Ishikawa (cell line): ENCODE measurements around the gene CYP11A1.
A peak's percentile ranks its signal among the peaks of the same experiment; 100 is the strongest.

ENCODE experiments used
- CEBPB ChIP-seq: IDR thresholded peaks from 2 replicates; pipeline ENCODE4 v1.6.1; 2012
- CREB1 ChIP-seq: IDR thresholded peaks from 2 replicates; pipeline ENCODE4 v1.6.1; 2012; ENCODE audit warnings: low read depth
- EGR1 ChIP-seq: IDR thresholded peaks from 2 replicates; pipeline ENCODE4 v1.6.1; 2012
- EP300 ChIP-seq: IDR thresholded peaks from 2 replicates; pipeline ENCODE4 v1.6.1; 2012; ENCODE audit warnings: borderline replicate concordance
- FOXM1 ChIP-seq: IDR thresholded peaks from 2 replicates; pipeline ENCODE4 v1.6.1; 2012; ENCODE audit warnings: low read depth, borderline replicate concordance
- NFIC ChIP-seq: IDR thresholded peaks from 2 replicates; pipeline ENCODE4 v1.6.1; 2012
- RAD21 ChIP-seq: IDR thresholded peaks from 2 replicates; pipeline ENCODE4 v1.6.1; 2012; ENCODE audit warnings: low read depth
- TAF1 ChIP-seq: IDR thresholded peaks from 2 replicates; pipeline ENCODE4 v1.6.1; 2012; ENCODE audit warnings: low read depth, mild to moderate bottlenecking
- TCF12 ChIP-seq: IDR thresholded peaks from 2 replicates; pipeline ENCODE4 v1.6.1; 2012; ENCODE audit warnings: low read depth
- TEAD4 ChIP-seq: IDR thresholded peaks from 2 replicates; pipeline ENCODE4 v1.6.1; 2012
- USF1 ChIP-seq: IDR thresholded peaks from 2 replicates; pipeline ENCODE4 v1.6.1; 2012
- YY1 ChIP-seq: IDR thresholded peaks from 2 replicates; pipeline ENCODE4 v1.6.1; 2012; ENCODE audit warnings: low read depth
- ZBTB7A ChIP-seq: IDR thresholded peaks from 2 replicates; pipeline ENCODE4 v1.6.1; 2012; ENCODE audit warnings: low read depth
- TF ChIP-seq, protein P1 (sequence below): IDR thresholded peaks from 2 replicates; pipeline ENCODE4 v1.6.1; 2012; ENCODE audit warnings: low read depth, mild to moderate bottlenecking
- TF ChIP-seq, protein P2 (sequence below): IDR thresholded peaks from 2 replicates; pipeline ENCODE4 v1.6.1; 2012

Gene CYP11A1

DNA sequence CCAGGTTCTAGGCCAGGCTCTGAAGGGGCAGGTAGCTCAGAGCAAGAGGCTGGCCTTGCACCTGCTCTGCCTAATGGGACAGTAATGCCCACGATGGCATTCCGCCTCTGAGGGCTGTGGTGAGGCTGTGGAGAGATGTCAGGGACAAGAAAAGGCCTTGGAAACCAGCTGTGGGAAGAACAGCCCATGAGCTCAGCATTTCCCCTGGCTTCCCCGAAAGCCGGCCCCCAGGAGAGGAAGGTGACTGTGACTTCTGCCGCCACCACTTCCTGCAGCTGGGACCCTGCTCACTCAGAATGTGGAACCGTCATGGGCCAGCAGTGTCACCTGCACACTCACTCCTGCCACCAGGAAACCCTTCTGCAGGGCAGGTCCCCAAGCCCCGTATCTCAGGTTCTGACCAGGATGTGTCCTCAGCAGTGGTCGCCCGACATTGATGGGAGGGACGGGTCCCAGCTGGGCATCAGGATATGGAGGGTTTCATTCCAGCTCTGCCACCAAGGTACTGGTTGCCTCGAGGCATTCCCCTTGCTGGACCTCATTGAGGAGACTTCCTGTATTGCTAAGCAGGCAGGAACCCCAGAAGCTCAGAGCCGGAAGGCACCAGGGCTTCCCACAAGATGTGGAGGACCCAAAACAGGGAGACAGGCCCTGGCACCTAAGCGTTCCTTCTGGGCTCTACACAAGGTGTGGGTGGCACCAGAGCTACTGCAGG is 35.6 kb upstream of the CYP11A1 start:
- TF ChIP-seq CREB1 (no peak), TAF1 (no peak), EGR1 (no peak), YY1 (no peak), RAD21 (no peak), FOXM1 (no peak), TEAD4 (no peak), USF1 (no peak)
- TF ChIP-seq, protein P1, sequence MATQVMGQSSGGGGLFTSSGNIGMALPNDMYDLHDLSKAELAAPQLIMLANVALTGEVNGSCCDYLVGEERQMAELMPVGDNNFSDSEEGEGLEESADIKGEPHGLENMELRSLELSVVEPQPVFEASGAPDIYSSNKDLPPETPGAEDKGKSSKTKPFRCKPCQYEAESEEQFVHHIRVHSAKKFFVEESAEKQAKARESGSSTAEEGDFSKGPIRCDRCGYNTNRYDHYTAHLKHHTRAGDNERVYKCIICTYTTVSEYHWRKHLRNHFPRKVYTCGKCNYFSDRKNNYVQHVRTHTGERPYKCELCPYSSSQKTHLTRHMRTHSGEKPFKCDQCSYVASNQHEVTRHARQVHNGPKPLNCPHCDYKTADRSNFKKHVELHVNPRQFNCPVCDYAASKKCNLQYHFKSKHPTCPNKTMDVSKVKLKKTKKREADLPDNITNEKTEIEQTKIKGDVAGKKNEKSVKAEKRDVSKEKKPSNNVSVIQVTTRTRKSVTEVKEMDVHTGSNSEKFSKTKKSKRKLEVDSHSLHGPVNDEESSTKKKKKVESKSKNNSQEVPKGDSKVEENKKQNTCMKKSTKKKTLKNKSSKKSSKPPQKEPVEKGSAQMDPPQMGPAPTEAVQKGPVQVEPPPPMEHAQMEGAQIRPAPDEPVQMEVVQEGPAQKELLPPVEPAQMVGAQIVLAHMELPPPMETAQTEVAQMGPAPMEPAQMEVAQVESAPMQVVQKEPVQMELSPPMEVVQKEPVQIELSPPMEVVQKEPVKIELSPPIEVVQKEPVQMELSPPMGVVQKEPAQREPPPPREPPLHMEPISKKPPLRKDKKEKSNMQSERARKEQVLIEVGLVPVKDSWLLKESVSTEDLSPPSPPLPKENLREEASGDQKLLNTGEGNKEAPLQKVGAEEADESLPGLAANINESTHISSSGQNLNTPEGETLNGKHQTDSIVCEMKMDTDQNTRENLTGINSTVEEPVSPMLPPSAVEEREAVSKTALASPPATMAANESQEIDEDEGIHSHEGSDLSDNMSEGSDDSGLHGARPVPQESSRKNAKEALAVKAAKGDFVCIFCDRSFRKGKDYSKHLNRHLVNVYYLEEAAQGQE, result no peak
- TF ChIP-seq, protein P2, sequence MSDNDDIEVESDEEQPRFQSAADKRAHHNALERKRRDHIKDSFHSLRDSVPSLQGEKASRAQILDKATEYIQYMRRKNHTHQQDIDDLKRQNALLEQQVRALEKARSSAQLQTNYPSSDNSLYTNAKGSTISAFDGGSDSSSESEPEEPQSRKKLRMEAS, result no peak

DNA sequence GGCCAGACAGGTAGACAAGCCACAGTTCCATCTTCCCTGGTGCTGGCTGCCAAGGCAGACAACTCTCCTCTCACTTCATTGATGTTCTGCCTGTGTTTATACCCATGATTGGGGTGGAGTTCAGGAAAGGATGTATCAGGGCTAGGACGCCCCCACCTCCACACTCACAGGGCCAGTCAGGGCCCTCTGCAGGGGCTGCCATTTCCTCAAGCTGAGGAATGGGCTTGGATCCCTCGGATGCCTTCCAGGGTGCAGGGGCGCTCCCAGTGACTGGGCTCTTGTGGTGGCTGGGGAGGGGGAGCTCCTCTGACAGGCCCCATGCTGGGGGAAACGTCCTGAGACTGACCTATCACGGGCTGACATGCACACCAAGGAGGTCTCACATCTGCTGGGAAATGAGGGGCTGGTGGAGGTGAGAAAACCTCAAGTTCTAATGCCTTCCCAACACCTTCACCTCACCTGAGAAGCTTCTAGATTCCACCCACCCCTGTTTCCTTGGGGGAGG is 34.9 kb upstream of the CYP11A1 start:
- TF ChIP-seq USF1 (no peak), FOXM1 (no peak), ZBTB7A (no peak), CREB1 (no peak), TEAD4 (no peak), TAF1 (no peak), EGR1 (no peak), CEBPB (no peak), EP300 (no peak), TCF12 (no peak), RAD21 (no peak), YY1 (no peak), NFIC (no peak)
- TF ChIP-seq, protein P2, result no peak
- TF ChIP-seq, protein P1, result no peak

- TF ChIP-seq RAD21, result no peak
- TF ChIP-seq TCF12, result peak; percentile 59; the same call in 1 of the 2 replicates
- peak; percentile 69 for TF ChIP-seq NFIC
- TF ChIP-seq CREB1, result no peak
- no peak for TF ChIP-seq TEAD4
- no peak for TF ChIP-seq EGR1
- no peak for TF ChIP-seq YY1
- TF ChIP-seq, protein P2, result peak; percentile 45; the same call in 1 of the 2 replicates
- peak; percentile 19; the same call in 1 of the 2 replicates for TF ChIP-seq ZBTB7A
- peak; percentile 16; the same call in 1 of the 2 replicates for TF ChIP-seq EP300
- no peak for TF ChIP-seq FOXM1
Observed at GRCh38 chr15:74400915-74401757, 33.7 kb upstream of the CYP11A1 start.

DNA sequence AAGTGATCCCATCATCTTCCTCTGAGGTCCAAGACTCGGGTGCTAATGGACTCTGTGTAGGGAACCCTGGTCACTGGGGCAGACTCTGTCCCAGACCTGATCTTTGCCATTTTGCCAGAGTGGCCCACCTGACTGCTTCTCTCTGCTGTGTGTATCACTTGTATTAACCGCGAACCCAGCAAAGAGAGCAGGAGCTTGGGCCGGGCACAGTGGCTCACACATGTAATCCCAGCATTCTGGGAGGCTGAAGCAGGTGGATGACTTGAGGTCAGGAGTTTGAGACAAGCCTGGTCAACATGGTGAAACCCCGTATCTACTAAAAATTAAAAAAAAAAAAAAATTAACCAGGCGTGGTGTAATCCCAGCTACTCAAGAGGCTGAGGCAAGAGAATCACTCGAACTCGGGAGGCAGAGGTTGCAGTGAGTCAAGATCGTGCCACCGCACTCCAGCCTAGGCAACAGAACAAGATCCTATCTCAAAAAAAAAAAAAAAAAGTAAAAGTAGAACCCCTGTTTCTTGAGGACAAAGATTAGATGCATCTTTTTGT is 32.9 kb upstream of the CYP11A1 start:
- no peak for TF ChIP-seq RAD21
- no peak for TF ChIP-seq TAF1
- no peak for TF ChIP-seq FOXM1
- TF ChIP-seq, protein P1, result no peak
- no peak for TF ChIP-seq NFIC
- TF ChIP-seq CEBPB, result no peak
- TF ChIP-seq CREB1, result no peak
- no peak for TF ChIP-seq EP300
- TF ChIP-seq EGR1, result no peak
- TF ChIP-seq TEAD4, result no peak
- no peak for TF ChIP-seq YY1
- no peak for TF ChIP-seq TCF12
- TF ChIP-seq ZBTB7A, result no peak
- no peak for TF ChIP-seq USF1
- TF ChIP-seq, protein P2, result no peak
